Left ventricle myocardium inferior (tissue), 1 donor: ENCODE data around the gene ERI3. TPM values are rescaled to one million over a fixed set of nuclear protein-coding genes. Genes with fewer than 3 reads are reported as not detected.

Source experiments
- DNase-seq: peaks from one replicate; pipeline ENCODE4 v3.0.0-alpha.2; 2020
- H3K27ac ChIP-seq: fragments of 200-600 bp; replicated peaks from 2 replicates; pipeline ENCODE4 v1.8.0; 2021
- H3K27me3 ChIP-seq: fragments of 200-600 bp; 2 replicates; pipeline ENCODE4 v1.8.0; 2021; ENCODE audit warnings: low read depth
- H3K36me3 ChIP-seq: fragments of 200-600 bp; 2 replicates; pipeline ENCODE4 v1.8.0; 2021
- H3K4me1 ChIP-seq: fragments of 200-600 bp; 2 replicates; pipeline ENCODE4 v1.8.0; 2021
- H3K4me3 ChIP-seq: fragments of 200-600 bp; 2 replicates; pipeline ENCODE4 v1.8.0; 2021; ENCODE audit warnings: mild to moderate bottlenecking, moderate library complexity
- H3K9me3 ChIP-seq: fragments of 200-600 bp; replicated peaks from 2 replicates; pipeline ENCODE4 v1.8.0; 2021
- intact Hi-C: fragments of 100-400 bp; cut with micrococcal nuclease; formaldehyde crosslinking; loops from one replicate; pipeline ENCODE4 v1.11.0; 2022
- total RNA-seq: library from RNA; stranded (reverse); fragmentation: NEBNext Ultra II Directional; extraction: Animal tissue kit (Norgen Biotek cat#: 25700); gene quantifications from one replicate; pipeline ENCODE4 v1.2.1, GENCODE V29; 2021
- TF ChIP-seq, protein P1 (sequence below): fragments of 200-600 bp; IDR thresholded peaks from 2 replicates; pipeline ENCODE4 v1.8.0; 2021; ENCODE audit warnings: antibody characterized with exemption, mild to moderate bottlenecking, borderline replicate concordance
- donor health status: DM: no; HTN: yes; CAD: no; lungs with severe emphysema.

ERI3 gene
- total RNA-seq, 1 donor from 2014 or later = 50.4 TPM

GRCh38 chr1:44275296-44275962 lies 79.6 kb downstream of the ERI3 start:
- Histone ChIP-seq H3K27me3 (no peaks in the 10 kb centered on the region), H3K4me1 (peaks cover 28% of the 10 kb centered on the region), H3K27ac (no peak overlapping the region), H3K9me3 (no peaks in the 10 kb centered on the region), H3K4me3 (no peak overlapping the region), H3K36me3 (no peaks in the 10 kb centered on the region)
- TF ChIP-seq, protein P1, sequence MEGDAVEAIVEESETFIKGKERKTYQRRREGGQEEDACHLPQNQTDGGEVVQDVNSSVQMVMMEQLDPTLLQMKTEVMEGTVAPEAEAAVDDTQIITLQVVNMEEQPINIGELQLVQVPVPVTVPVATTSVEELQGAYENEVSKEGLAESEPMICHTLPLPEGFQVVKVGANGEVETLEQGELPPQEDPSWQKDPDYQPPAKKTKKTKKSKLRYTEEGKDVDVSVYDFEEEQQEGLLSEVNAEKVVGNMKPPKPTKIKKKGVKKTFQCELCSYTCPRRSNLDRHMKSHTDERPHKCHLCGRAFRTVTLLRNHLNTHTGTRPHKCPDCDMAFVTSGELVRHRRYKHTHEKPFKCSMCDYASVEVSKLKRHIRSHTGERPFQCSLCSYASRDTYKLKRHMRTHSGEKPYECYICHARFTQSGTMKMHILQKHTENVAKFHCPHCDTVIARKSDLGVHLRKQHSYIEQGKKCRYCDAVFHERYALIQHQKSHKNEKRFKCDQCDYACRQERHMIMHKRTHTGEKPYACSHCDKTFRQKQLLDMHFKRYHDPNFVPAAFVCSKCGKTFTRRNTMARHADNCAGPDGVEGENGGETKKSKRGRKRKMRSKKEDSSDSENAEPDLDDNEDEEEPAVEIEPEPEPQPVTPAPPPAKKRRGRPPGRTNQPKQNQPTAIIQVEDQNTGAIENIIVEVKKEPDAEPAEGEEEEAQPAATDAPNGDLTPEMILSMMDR = no peak
- intact Hi-C loops = no loop called here
- DNase-seq = no peak

DNA sequence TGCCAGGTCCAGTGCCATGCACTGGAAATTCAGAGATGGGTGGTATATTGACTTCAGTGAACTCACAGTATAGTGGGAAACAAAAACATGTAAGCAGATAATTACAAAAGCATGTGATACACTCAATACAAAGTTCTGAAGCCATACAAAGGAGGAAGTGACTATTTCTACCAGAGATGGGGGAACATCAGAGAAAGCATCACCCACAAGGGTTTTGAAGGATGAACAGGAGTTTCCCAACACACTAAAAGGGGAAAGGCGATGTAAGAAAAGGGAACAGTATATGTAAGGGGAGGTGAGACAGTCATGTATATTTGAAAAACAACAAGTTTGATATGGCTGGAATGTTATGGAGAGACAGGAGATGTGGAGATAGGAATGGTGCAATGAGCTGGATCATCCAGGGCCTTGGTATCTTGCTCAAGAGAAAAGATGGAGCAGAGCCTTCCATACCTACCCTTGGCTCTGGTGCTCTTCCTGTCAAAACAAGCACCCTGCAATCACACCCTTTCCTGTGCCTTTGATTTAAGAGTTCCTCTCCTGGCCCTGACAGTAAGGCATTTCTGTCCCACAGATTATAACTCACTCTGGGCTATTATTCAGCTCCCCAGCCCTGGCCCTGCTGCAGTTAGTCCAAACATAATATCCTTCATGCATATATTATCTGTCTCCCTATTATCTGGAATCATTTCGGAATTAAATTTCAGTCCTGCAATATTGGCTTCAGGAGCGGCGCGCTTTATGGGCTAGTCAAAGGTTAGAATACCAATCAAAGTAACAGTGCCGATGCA lies 81.3 kb downstream of the ERI3 start:
- intact Hi-C loops = no loop called here
- DNase-seq = no peak
- H3K36me3 ChIP-seq = no peaks in the 10 kb centered on the region
- TF ChIP-seq, protein P1 = no peak
- no peak overlapping the region for H3K27ac ChIP-seq
- H3K9me3 ChIP-seq = no peaks in the 10 kb centered on the region
- peaks cover 28% of the 10 kb centered on the region for H3K4me1 ChIP-seq
- no peak overlapping the region for H3K4me3 ChIP-seq
- H3K27me3 ChIP-seq = no peaks in the 10 kb centered on the region

DNA sequence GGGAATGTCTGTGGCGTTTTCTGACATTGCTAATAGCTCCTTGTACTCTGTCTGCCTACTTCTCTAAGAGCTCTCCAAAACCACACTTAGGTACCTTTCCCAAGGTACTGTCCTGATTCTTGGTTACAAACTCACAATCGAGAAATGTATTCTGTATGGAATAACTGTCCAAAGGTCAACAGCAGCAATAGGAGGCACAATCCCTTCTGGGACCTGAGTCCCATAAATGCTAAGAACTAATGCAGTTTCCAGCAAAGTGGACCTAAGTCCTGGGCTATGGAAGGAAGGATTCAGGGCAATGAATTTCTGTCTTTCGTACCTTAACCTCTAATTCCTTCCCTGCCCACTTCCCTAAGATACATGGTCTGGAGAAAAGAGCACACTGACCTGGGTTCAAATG lies 82.1 kb downstream of the ERI3 start:
- Histone ChIP-seq H3K27me3 (no peaks in the 10 kb centered on the region), H3K36me3 (no peaks in the 10 kb centered on the region), H3K9me3 (no peaks in the 10 kb centered on the region), H3K4me3 (no peak overlapping the region), H3K4me1 (peaks cover 28% of the 10 kb centered on the region), H3K27ac (no peak overlapping the region)
- TF ChIP-seq, protein P1 = no peak
- intact Hi-C loops = no loop called here
- no peak for DNase-seq

GRCh38 chr1:44271646-44272045 lies 83.4 kb downstream of the ERI3 start:
- peaks cover 18% of the 10 kb centered on the region for H3K4me1 ChIP-seq
- H3K4me3 ChIP-seq = no peak overlapping the region
- H3K27me3 ChIP-seq = no peaks in the 10 kb centered on the region
- H3K9me3 ChIP-seq = no peaks in the 10 kb centered on the region
- DNase-seq = no peak
- H3K27ac ChIP-seq = no peak overlapping the region
- H3K36me3 ChIP-seq = no peaks in the 10 kb centered on the region
- TF ChIP-seq, protein P1 = no peak
- intact Hi-C loops = no loop called here

DNA sequence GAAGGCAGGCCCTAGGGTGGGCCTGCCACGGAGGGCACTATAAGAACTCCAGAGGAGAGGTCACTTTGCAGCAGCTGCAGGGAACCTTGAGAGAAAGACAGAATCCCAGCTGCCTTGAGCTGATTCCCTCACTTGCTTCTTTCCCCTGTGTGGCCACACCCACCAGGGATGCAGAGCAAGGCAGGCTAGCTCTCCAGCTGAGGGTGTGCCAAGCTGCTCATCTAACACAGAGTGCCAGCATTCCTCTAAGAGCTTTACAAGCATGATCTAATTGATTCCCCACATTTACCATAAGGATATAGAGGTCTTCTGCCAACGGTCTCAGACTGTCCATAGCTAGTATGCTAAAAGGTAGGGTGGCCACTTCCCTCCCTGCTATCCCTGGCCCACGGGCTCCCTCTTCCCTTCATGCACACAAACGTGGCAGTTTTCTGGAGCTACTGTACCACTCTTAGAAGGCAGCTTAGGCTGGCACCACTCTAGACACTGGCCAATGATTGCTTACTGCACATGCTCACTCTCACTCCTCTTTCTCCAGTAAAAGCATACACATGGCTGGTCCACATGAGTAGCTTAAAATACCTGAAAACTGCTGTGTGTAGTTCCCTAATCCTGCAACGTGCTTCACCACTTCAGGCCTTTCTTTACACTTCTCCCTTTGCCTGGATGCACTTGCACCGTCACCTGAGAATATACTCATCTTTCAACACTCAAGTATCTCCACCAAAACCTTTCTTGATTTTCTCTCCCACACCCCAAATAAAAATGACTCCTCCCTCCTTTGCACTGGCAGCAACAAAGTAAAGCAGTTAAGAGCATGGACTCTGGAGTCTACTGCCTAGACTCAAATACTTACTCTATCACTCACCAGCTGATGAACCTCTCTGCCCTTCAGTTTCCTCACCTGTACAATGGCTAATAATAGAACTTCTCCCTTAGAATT lies 84.1 kb downstream of the ERI3 start:
- intact Hi-C loops = no loop called here
- no peak for DNase-seq
- TF ChIP-seq, protein P1 = no peak
- Histone ChIP-seq H3K27ac (no peak overlapping the region), H3K4me3 (no peak overlapping the region), H3K36me3 (no peaks in the 10 kb centered on the region), H3K4me1 (peaks cover 11% of the 10 kb centered on the region), H3K9me3 (no peaks in the 10 kb centered on the region), H3K27me3 (no peaks in the 10 kb centered on the region)
